ENCODE measurements around the gene PRKRIP1. TPM values are rescaled to one million over a fixed set of nuclear protein-coding genes. Genes with fewer than 3 reads are reported as not detected.

Gene PRKRIP1
- total and polyA plus RNA-seq, 9 donors: 17.4 to 28.8 (median 23.9) TPM

DNA sequence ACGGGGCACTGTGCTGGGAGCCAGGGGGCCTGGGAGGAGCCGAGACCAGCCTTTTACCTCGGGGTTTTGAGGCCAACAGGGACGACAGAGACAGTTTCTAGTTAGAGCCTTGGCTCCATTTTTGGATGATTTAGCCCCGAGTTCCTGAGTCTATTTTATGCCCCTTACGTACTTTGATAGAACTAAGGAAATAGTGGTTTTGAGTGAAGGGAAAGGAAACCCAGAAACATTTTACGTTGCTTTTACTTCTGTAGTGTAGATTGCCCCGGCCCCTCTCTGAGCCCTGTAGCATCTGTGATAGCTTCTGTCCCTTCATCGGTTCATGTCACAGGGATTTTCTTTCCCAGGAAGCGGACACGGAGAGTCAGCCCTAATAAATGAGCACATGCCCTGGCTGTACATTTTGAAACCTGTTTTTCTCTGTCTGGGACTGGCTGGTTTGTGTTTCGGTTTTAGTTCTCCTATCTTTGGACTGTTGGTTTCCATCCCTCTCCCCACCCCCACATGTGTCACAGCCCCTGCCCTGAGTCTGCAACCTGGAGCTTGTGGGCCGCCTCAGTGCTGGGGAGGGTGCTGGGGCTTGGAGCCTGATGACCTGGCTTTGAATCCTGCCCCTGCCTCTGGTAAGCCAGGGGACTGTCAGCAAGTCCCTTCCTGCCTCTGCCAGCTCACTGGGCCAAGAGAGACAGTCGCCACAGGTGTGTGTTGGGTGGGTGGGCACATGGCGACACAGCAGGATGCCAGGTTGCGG is 30.3 kb downstream of the PRKRIP1 start:
- intact Hi-C loops (cut with DNase I): no loop called here
- no peaks in the 10 kb centered on the region for H3K9me3 ChIP-seq
- H3K36me3 ChIP-seq: no peaks in the 10 kb centered on the region
- DNase-seq: no peak
- 85 to 88% (median 87%) methylated on average over 16 of the region's 16 CpGs for WGBS, 3 donors
- H3K27ac ChIP-seq: no peak overlapping the region
- H3K4me3 ChIP-seq: no peak overlapping the region
- H3K4me1 ChIP-seq (ENCODE audit: insufficient read depth): no peaks in the 10 kb centered on the region
- no peak for TF ChIP-seq POLR2A (IDR thresholded peaks at IDR 0.05)
- TF ChIP-seq, protein P1, sequence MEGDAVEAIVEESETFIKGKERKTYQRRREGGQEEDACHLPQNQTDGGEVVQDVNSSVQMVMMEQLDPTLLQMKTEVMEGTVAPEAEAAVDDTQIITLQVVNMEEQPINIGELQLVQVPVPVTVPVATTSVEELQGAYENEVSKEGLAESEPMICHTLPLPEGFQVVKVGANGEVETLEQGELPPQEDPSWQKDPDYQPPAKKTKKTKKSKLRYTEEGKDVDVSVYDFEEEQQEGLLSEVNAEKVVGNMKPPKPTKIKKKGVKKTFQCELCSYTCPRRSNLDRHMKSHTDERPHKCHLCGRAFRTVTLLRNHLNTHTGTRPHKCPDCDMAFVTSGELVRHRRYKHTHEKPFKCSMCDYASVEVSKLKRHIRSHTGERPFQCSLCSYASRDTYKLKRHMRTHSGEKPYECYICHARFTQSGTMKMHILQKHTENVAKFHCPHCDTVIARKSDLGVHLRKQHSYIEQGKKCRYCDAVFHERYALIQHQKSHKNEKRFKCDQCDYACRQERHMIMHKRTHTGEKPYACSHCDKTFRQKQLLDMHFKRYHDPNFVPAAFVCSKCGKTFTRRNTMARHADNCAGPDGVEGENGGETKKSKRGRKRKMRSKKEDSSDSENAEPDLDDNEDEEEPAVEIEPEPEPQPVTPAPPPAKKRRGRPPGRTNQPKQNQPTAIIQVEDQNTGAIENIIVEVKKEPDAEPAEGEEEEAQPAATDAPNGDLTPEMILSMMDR (IDR thresholded peaks at IDR 0.05): no peak
- no peak for TF ChIP-seq EP300 (IDR thresholded peaks at IDR 0.05)
- H3K27me3 ChIP-seq: no peaks in the 10 kb centered on the region

DNA sequence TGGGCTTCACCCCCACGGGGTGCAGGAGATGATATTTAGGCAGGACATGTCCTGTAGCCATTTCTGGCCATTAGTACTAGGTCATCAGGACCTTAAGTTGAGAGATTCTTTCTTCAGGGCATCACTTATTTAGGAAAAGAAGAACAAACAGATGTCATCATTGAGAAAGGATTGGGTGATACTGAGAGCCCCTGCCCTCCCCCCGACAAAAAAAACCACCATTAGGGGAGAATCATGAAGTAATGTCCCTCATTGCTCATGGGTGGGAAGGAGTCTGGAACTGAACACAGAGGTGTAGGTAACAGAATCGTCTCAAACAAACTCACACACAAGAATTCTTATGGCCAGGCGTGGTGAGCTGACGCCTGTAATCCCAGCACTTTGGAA is 30.8 kb downstream of the PRKRIP1 start:
- no peak for DNase-seq
- Histone ChIP-seq H3K9me3 (no peaks in the 10 kb centered on the region), H3K27ac (no peak overlapping the region), H3K4me1 (ENCODE audit: insufficient read depth) (no peaks in the 10 kb centered on the region), H3K36me3 (no peaks in the 10 kb centered on the region), H3K27me3 (no peaks in the 10 kb centered on the region), H3K4me3 (no peak overlapping the region)
- no peak for TF ChIP-seq EP300 (IDR thresholded peaks at IDR 0.05)
- TF ChIP-seq POLR2A (IDR thresholded peaks at IDR 0.05): no peak
- TF ChIP-seq, protein P1 (IDR thresholded peaks at IDR 0.05): no peak
- WGBS, 3 donors: 80 to 85% (median 83%) methylated on average over 5 of the region's 5 CpGs
- intact Hi-C loops (cut with DNase I): no loop called here

DNA sequence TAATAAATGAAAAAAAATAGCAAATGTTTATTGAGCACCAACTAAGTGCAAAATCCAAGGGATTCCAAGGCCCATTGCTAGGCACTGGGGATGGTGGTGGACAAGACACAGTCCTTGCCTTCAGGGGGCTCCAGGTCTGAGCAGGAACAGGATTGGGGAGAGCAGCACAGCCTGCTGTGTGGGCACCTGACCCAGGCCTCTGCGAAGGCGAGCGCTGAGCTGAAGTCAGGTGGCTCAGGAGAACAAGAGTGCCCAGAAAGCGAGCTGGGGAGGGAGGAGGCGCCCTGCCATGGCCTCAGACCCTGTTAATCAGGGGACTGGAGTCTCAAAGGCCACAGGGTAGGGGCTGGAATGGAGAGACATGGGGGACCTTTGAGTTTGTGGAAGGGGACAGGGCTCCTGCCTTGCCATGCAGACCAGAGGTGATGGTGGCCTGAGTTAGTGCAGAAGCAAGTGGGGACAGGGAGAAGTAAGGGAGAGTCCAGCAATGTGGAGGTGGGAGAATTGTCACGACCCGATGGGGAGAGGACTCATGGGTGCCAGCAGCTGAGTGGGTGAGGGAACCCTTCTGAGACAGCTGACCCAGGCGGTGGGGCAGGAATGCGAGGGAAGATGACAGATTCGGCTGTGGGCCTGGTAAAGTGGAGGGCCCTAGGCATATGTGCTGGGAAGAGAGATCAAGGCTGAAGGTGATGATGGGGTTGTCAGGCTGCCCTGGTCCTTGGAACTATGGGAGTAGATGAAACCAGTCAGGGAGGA is 33.2 kb downstream of the PRKRIP1 start:
- no peaks in the 10 kb centered on the region for H3K27me3 ChIP-seq
- 88 to 90% (median 89%) methylated on average over 10 of the region's 10 CpGs for WGBS, 3 donors

DNA sequence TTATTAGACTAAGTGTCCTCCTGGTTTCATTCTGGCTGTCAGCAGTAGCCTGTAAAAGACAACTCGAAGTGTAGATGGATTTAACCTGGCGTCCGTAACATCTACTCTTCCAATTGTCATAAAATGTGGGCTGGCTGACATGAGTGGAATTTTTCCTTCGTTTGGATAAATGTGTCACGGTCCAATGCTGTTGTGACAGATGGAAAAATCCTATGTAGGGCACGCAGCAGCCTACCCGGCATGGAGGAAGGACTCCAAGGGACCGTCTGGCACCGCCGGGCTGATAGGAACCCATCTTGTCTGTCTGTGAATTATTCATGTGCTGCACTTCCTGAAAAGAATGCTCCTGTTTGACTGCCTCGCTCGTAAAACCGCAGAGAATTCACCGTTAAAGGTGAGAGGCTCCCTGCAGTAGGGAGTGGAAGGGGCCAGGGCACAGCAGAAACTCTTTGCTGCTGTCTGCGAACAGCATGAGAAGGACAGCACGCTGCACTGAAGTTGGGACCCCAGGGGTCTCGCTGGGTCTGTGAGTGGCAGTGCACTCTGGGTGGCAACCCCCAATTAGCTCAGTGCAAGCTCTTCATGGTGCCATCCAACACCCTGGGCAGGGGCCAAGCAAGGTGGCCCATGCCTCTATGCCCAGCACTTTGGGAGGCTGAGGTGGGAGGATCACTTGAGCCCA is 35.6 kb downstream of the PRKRIP1 start:
- intact Hi-C loops (cut with DNase I): no loop called here
- TF ChIP-seq, protein P1 (IDR thresholded peaks at IDR 0.05): no peak
- TF ChIP-seq POLR2A (IDR thresholded peaks at IDR 0.05) (no peak), EP300 (IDR thresholded peaks at IDR 0.05) (no peak)
- H3K36me3 ChIP-seq: no peaks in the 10 kb centered on the region
- H3K27ac ChIP-seq: no peak overlapping the region
- WGBS, 3 donors: 47 to 58% (median 55%) methylated on average over 17 of the region's 17 CpGs
- no peak for DNase-seq
- H3K4me1 ChIP-seq (ENCODE audit: insufficient read depth): peaks cover 5% of the 10 kb centered on the region
- no peaks in the 10 kb centered on the region for H3K9me3 ChIP-seq
- no peaks in the 10 kb centered on the region for H3K27me3 ChIP-seq
- no peak overlapping the region for H3K4me3 ChIP-seq

More for the DNA sequence above, 33.2 kb downstream of the PRKRIP1 start:
- TF ChIP-seq, protein P1 (IDR thresholded peaks at IDR 0.05): no peak
- TF ChIP-seq POLR2A (IDR thresholded peaks at IDR 0.05) (no peak), EP300 (IDR thresholded peaks at IDR 0.05) (no peak)
- no peaks in the 10 kb centered on the region for H3K36me3 ChIP-seq
- H3K9me3 ChIP-seq: no peaks in the 10 kb centered on the region
- no peak for DNase-seq
- no peak overlapping the region for H3K4me3 ChIP-seq
- intact Hi-C loops (cut with DNase I): no loop called here
- peaks cover 3% of the 10 kb centered on the region for H3K4me1 ChIP-seq (ENCODE audit: insufficient read depth)
- no peak overlapping the region for H3K27ac ChIP-seq
